Left ventricle myocardium inferior (tissue), 1 donor: Measurements from ENCODE around the gene ZBTB40. TPM values are rescaled to one million over a fixed set of nuclear protein-coding genes. Genes with fewer than 3 reads are reported as not detected.
A peak's percentile ranks its signal among the peaks of the same experiment; 100 is the strongest.

Source experiments
- DNase-seq: peaks from one replicate; pipeline ENCODE4 v3.0.0-alpha.2; 2020
- H3K27ac ChIP-seq: fragments of 200-600 bp; replicated peaks from 2 replicates; pipeline ENCODE4 v1.8.0; 2021
- H3K27me3 ChIP-seq: fragments of 200-600 bp; 2 replicates; pipeline ENCODE4 v1.8.0; 2021; ENCODE audit warnings: low read depth
- H3K36me3 ChIP-seq: fragments of 200-600 bp; 2 replicates; pipeline ENCODE4 v1.8.0; 2021
- H3K4me1 ChIP-seq: fragments of 200-600 bp; 2 replicates; pipeline ENCODE4 v1.8.0; 2021
- H3K4me3 ChIP-seq: fragments of 200-600 bp; 2 replicates; pipeline ENCODE4 v1.8.0; 2021; ENCODE audit warnings: mild to moderate bottlenecking, moderate library complexity
- H3K9me3 ChIP-seq: fragments of 200-600 bp; replicated peaks from 2 replicates; pipeline ENCODE4 v1.8.0; 2021
- CTCF ChIP-seq: fragments of 200-600 bp; IDR thresholded peaks from 2 replicates; pipeline ENCODE4 v1.8.0; 2021; ENCODE audit warnings: antibody characterized with exemption, mild to moderate bottlenecking, borderline replicate concordance
- intact Hi-C: fragments of 100-400 bp; cut with micrococcal nuclease; formaldehyde crosslinking; loops from one replicate; pipeline ENCODE4 v1.11.0; 2022
- total RNA-seq: library from RNA; stranded (reverse); fragmentation: NEBNext Ultra II Directional; extraction: Animal tissue kit (Norgen Biotek cat#: 25700); gene quantifications from one replicate; pipeline ENCODE4 v1.2.1, GENCODE V29; 2021
- donor health status: DM: no; HTN: yes; CAD: no; lungs with severe emphysema.

The ZBTB40 gene
- total RNA-seq, 1 donor from 2014 or later: 17.9 TPM

GRCh38 chr1:22410401-22410800, 41.2 kb upstream of the ZBTB40 start:
- no peaks in the 10 kb centered on the region for H3K4me1 ChIP-seq
- intact Hi-C loops: no loop called here
- TF ChIP-seq CTCF: no peak

GRCh38 chr1:22410928-22411495, 40.6 kb upstream of the ZBTB40 start:
- Histone ChIP-seq H3K27ac (no peak overlapping the region), H3K4me1 (no peaks in the 10 kb centered on the region), H3K27me3 (peaks cover 22% of the 10 kb centered on the region), H3K36me3 (no peaks in the 10 kb centered on the region), H3K4me3 (no peak overlapping the region), H3K9me3 (no peaks in the 10 kb centered on the region)
- DNase-seq: no peak
- intact Hi-C loops: no loop called here
- no peak for TF ChIP-seq CTCF

More at GRCh38 chr1:22410401-22410800, 41.2 kb upstream of the ZBTB40 start:
- Histone ChIP-seq H3K4me3 (no peak overlapping the region), H3K27me3 (peaks cover 28% of the 10 kb centered on the region), H3K9me3 (no peaks in the 10 kb centered on the region), H3K27ac (no peak overlapping the region), H3K36me3 (no peaks in the 10 kb centered on the region)
- no peak for DNase-seq

DNA sequence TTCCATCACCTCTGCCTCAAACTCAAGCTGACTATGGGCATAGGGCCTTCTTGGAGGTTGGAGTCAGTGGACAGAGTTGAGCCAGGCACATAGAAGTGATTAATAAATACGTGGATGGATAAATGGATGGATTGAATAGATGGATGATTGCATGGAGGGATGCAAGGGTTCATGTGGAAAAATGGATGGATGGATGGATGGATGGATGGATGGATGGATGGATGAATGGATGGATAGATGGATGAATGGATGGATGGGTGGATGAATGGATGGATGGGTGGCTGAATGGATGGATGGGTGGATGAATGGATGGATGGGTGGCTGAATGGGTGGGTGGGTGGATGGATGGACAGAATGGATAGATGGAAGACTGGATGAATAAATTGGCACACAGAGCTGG, 40.1 kb upstream of the ZBTB40 start:
- Histone ChIP-seq H3K4me3 (no peak overlapping the region), H3K4me1 (peaks cover 3% of the 10 kb centered on the region), H3K27me3 (peaks cover 20% of the 10 kb centered on the region), H3K36me3 (no peaks in the 10 kb centered on the region), H3K27ac (no peak overlapping the region), H3K9me3 (no peaks in the 10 kb centered on the region)
- DNase-seq: no peak
- TF ChIP-seq CTCF: no peak
- intact Hi-C loops: no loop called here

GRCh38 chr1:22412932-22413727, 38.5 kb upstream of the ZBTB40 start:
- Histone ChIP-seq H3K36me3 (no peaks in the 10 kb centered on the region), H3K27me3 (peaks cover 13% of the 10 kb centered on the region), H3K4me3 (no peak overlapping the region), H3K9me3 (no peaks in the 10 kb centered on the region), H3K4me1 (peaks cover 8% of the 10 kb centered on the region), H3K27ac (peak overlapping the region; percentile 8)
- TF ChIP-seq CTCF: no peak
- no peak for DNase-seq
- intact Hi-C loops: no loop called here

DNA sequence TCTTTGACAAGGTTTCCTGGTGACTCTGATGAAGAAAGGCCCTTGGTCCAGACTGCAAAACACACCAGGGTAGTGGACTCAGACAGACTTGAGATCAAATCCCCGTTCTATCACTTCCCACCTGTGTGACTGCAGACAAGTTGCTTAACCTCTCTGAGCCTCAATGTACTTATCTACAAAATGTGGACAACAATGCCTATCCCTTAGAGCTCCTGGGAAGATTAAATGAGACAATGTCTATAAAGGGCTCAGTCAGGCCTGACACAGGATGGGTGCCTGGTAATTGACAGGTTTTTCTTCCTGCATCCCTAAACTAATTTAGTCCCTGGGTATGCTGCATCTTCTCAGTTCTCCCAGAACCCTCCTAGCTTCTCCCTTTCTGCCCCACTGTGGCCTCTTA, 37.9 kb upstream of the ZBTB40 start:
- no peaks in the 10 kb centered on the region for H3K36me3 ChIP-seq
- no peak for TF ChIP-seq CTCF
- H3K4me3 ChIP-seq: no peak overlapping the region
- H3K27ac ChIP-seq: no peak overlapping the region
- intact Hi-C loops: no loop called here
- peaks cover 12% of the 10 kb centered on the region for H3K4me1 ChIP-seq
- H3K9me3 ChIP-seq: no peaks in the 10 kb centered on the region
- DNase-seq: no peak
- H3K27me3 ChIP-seq: peaks cover 17% of the 10 kb centered on the region
